ENCODE results near the gene GPAT3.

DNA sequence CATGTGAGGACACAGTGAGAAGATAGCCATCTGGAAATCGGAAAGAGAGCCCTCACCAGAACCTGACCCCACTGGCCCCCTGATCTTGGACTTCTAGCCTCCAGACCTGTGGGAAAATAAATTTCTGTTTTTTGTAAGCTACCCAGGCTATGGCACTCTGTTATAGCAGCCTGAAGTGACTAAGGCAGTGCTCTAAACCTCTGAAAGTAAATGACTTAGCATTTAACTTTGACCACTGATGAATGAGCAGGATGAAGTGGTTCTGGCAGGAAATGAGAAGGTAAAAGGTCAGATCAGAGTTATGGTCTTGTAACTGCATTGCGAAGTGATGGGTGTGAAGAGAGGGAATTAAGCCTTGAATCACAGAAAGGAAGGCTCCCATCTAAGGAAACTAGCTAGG, 17.0 kb downstream of the GPAT3 start:
- TF ChIP-seq, protein P1, sequence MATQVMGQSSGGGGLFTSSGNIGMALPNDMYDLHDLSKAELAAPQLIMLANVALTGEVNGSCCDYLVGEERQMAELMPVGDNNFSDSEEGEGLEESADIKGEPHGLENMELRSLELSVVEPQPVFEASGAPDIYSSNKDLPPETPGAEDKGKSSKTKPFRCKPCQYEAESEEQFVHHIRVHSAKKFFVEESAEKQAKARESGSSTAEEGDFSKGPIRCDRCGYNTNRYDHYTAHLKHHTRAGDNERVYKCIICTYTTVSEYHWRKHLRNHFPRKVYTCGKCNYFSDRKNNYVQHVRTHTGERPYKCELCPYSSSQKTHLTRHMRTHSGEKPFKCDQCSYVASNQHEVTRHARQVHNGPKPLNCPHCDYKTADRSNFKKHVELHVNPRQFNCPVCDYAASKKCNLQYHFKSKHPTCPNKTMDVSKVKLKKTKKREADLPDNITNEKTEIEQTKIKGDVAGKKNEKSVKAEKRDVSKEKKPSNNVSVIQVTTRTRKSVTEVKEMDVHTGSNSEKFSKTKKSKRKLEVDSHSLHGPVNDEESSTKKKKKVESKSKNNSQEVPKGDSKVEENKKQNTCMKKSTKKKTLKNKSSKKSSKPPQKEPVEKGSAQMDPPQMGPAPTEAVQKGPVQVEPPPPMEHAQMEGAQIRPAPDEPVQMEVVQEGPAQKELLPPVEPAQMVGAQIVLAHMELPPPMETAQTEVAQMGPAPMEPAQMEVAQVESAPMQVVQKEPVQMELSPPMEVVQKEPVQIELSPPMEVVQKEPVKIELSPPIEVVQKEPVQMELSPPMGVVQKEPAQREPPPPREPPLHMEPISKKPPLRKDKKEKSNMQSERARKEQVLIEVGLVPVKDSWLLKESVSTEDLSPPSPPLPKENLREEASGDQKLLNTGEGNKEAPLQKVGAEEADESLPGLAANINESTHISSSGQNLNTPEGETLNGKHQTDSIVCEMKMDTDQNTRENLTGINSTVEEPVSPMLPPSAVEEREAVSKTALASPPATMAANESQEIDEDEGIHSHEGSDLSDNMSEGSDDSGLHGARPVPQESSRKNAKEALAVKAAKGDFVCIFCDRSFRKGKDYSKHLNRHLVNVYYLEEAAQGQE (IDR thresholded peaks at IDR 0.05; ENCODE audit: insufficient read depth in 1 of 2, low read depth in 2 of 2, low read length in 1 of 2) = no peak
- TF ChIP-seq, protein P2, sequence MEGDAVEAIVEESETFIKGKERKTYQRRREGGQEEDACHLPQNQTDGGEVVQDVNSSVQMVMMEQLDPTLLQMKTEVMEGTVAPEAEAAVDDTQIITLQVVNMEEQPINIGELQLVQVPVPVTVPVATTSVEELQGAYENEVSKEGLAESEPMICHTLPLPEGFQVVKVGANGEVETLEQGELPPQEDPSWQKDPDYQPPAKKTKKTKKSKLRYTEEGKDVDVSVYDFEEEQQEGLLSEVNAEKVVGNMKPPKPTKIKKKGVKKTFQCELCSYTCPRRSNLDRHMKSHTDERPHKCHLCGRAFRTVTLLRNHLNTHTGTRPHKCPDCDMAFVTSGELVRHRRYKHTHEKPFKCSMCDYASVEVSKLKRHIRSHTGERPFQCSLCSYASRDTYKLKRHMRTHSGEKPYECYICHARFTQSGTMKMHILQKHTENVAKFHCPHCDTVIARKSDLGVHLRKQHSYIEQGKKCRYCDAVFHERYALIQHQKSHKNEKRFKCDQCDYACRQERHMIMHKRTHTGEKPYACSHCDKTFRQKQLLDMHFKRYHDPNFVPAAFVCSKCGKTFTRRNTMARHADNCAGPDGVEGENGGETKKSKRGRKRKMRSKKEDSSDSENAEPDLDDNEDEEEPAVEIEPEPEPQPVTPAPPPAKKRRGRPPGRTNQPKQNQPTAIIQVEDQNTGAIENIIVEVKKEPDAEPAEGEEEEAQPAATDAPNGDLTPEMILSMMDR (IDR thresholded peaks at IDR 0.05) = no peak

Measured in Panc1 (cell line).